Esophagus muscularis mucosa (tissue), 3 donors: Measurements from ENCODE around the gene HTRA1.

Experiments used
- POLR2A ChIP-seq: fragments of 450-650 bp; IDR thresholded peaks from one replicate; pipeline ENCODE4 v1.6.1; 2017; ENCODE audit warnings: antibody characterized with exemption, moderate library complexity, mild to moderate bottlenecking, low read depth
- POLR2AphosphoS5 ChIP-seq, 2 donors: sonication (generic); formaldehyde crosslinking; IDR thresholded peaks; one replicate each; pipeline ENCODE4 v1.6.1; 2017; ENCODE audit warnings: antibody characterized with exemption in 2 of 2
- TF ChIP-seq, protein P1 (sequence below), 3 experiments: fragments of 200-600 bp in 2 of 3; fragments of 450-650 bp in 1 of 3; sonication (generic) in 2 of 3; IDR thresholded peaks; one replicate each; pipeline ENCODE4 v1.5.1; 2017 to 2019; ENCODE audit warnings: antibody characterized with exemption in 3 of 3, mild to moderate bottlenecking in 2 of 3, moderate library complexity in 1 of 3

DNA sequence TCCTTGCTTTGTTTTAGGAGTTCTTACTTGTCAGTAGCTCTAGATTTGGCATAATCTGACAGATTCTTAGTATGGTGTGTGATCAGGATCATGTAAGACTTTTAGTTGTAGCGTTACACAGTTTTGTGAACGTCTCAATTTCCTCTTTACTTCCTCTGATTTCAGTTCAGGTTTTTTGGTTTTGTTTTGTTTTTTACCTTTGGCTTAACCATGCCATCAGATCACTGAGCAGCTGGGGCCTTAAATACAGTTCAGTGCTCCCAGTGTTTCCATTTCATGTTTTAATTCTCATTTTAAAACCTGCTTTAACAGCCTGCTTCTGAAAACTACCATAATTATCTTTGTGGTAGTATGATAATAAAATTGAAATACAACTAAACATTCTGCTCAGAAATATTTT is 34.1 kb upstream of the HTRA1 start:
- TF ChIP-seq, protein P1, sequence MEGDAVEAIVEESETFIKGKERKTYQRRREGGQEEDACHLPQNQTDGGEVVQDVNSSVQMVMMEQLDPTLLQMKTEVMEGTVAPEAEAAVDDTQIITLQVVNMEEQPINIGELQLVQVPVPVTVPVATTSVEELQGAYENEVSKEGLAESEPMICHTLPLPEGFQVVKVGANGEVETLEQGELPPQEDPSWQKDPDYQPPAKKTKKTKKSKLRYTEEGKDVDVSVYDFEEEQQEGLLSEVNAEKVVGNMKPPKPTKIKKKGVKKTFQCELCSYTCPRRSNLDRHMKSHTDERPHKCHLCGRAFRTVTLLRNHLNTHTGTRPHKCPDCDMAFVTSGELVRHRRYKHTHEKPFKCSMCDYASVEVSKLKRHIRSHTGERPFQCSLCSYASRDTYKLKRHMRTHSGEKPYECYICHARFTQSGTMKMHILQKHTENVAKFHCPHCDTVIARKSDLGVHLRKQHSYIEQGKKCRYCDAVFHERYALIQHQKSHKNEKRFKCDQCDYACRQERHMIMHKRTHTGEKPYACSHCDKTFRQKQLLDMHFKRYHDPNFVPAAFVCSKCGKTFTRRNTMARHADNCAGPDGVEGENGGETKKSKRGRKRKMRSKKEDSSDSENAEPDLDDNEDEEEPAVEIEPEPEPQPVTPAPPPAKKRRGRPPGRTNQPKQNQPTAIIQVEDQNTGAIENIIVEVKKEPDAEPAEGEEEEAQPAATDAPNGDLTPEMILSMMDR (IDR thresholded peaks at IDR 0.05): no peak
- no peak for TF ChIP-seq POLR2AphosphoS5 (IDR thresholded peaks at IDR 0.05)
- no peak for TF ChIP-seq POLR2A
